Measurements from ENCODE around the gene PRKD2. TPM values are rescaled to one million over a fixed set of nuclear protein-coding genes. Genes with fewer than 3 reads are reported as not detected.

PRKD2 gene
- total and polyA plus RNA-seq, 8 donors, result 13.8 to 90.3 (median 21.0) TPM

DNA sequence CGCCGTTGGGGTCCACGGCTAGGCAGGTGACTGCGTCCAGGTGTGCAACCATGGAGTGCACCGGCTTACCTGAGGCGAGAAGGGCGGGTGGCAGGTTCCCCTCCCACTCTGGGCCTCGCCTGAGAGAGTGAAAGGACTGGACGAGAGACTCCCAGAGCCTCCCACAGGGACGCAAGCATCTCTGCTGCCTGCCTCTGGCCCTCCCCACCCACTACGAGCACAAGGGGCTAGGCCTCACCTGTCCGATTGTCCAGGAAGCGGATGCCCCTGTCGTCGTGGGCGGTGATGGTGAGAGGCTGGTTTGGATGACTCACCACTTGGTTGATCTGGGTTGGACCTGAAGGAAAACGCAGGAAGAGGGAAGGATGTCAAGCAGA lies 5.1 kb upstream of the PRKD2 start:
- Histone ChIP-seq H3K27ac (no peak overlapping the region), H3K9me3 (no peaks in the 10 kb centered on the region), H3K36me3 (peaks cover 11 to 58% (median 40%) of the 10 kb centered on the region in 3 donors), H3K4me3 (no peak overlapping the region), H3K27me3 (no peaks in the 10 kb centered on the region), H3K4me1 (peaks cover 0 to 3% (median 0%) of the 10 kb centered on the region in 3 donors)
- intact Hi-C loops (cut with DNase I), result no loop called here
- TF ChIP-seq, protein P1, sequence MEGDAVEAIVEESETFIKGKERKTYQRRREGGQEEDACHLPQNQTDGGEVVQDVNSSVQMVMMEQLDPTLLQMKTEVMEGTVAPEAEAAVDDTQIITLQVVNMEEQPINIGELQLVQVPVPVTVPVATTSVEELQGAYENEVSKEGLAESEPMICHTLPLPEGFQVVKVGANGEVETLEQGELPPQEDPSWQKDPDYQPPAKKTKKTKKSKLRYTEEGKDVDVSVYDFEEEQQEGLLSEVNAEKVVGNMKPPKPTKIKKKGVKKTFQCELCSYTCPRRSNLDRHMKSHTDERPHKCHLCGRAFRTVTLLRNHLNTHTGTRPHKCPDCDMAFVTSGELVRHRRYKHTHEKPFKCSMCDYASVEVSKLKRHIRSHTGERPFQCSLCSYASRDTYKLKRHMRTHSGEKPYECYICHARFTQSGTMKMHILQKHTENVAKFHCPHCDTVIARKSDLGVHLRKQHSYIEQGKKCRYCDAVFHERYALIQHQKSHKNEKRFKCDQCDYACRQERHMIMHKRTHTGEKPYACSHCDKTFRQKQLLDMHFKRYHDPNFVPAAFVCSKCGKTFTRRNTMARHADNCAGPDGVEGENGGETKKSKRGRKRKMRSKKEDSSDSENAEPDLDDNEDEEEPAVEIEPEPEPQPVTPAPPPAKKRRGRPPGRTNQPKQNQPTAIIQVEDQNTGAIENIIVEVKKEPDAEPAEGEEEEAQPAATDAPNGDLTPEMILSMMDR (IDR thresholded peaks at IDR 0.05), result no peak
- ATAC-seq (no peak), FAIRE-seq (no peak), DNase-seq (no peak)
- WGBS, 2 donors, result 87 to 90% methylated on average over 17 of the region's 17 CpGs

DNA sequence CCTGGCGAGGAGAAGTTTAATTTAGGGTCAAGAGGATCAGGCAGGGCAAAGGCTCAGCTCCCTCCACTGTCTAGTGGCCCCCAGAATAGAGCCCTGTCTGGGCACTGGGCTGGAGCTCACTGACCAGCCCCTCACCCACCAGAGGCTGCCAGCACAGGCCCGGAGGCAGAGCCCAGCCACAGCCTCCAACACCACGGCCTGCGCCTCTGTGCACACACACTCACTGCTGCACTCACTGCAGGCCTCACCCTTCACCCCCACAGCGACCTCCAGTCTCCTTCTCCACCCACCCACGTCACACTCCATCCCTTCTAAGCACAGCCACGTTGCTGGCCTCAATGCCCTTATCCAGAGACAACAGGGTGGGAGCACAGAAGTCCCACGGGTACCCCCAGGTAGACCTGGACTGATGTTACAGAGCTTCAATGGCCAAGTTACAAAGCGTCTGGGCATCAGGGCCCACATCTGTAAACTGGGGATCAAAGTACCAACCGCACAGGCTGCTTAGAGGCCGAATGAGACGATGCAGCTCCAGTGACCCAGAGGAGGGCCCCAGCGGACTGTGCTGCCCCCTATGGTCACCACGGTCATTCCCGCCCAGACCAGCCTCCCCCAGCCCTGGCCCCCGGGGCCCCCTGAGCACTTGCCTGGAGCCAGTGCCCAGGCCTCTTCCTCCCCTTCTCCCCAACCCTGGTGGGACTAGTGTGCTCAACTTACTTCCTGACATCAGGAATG lies 4.5 kb upstream of the PRKD2 start:
- TF ChIP-seq, protein P1 (IDR thresholded peaks at IDR 0.05), result no peak
- H3K27ac ChIP-seq, result no peak overlapping the region
- WGBS, 2 donors, result 88 to 89% methylated on average over 16 of the region's 16 CpGs
- FAIRE-seq, result no peak
- no peak for DNase-seq
- H3K9me3 ChIP-seq, result no peaks in the 10 kb centered on the region
- H3K4me3 ChIP-seq, result no peak overlapping the region
- H3K36me3 ChIP-seq, result peaks cover 6 to 52% (median 40%) of the 10 kb centered on the region in 3 donors
- H3K27me3 ChIP-seq, result no peaks in the 10 kb centered on the region
- ATAC-seq, result no peak
- intact Hi-C loops (cut with DNase I), result no loop called here
- peaks cover 0 to 3% (median 0%) of the 10 kb centered on the region in 3 donors for H3K4me1 ChIP-seq

DNA sequence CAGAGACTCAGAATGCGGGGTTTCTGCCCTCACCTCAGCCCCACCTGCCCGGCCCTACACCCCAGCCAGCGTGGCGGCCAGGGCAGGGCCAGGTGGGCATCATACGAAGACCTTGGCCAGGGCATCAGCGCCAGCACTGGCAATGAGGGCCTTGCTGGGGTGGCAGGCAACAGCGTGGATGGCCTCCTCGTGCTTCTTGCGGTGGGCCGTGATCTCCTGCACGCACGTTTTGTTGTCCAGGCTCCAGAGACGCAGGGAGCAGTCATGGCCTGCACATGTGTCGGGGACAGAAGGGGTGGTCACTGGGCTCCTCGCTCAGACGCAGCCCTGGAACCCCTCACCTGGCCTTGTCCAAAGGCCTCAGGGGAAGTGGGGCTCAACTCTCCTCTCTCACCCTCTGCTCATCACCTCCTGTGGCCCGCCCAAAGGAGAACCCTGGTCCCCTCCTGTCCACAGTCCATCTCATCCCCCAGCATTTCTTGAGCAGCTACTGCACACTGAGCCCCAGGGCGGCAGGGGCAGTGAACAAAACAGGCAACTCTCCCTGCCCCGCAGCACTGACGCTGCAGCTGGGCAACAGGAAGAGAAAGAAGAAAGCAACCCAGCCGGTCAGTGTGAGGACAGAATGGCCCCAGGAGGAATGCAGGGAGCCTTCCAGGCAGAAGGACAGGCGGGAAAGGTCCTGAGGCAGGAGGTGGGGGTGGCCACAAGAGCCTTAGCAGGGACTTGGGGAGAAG lies 3.8 kb upstream of the PRKD2 start:
- H3K4me1 ChIP-seq, result peaks cover 0 to 3% (median 1%) of the 10 kb centered on the region in 3 donors
- WGBS, 2 donors, result 93 to 95% methylated on average over 19 to 22 of the region's 22 CpGs
- TF ChIP-seq, protein P1 (IDR thresholded peaks at IDR 0.05), result no peak
- intact Hi-C loops (cut with DNase I), result no loop called here
- no peak overlapping the region for H3K27ac ChIP-seq
- peaks cover 6 to 45% (median 40%) of the 10 kb centered on the region in 3 donors for H3K36me3 ChIP-seq
- no peaks in the 10 kb centered on the region for H3K9me3 ChIP-seq
- DNase-seq (no peak), FAIRE-seq (no peak), ATAC-seq (no peak)
- no peak overlapping the region for H3K4me3 ChIP-seq
- H3K27me3 ChIP-seq, result no peaks in the 10 kb centered on the region

DNA sequence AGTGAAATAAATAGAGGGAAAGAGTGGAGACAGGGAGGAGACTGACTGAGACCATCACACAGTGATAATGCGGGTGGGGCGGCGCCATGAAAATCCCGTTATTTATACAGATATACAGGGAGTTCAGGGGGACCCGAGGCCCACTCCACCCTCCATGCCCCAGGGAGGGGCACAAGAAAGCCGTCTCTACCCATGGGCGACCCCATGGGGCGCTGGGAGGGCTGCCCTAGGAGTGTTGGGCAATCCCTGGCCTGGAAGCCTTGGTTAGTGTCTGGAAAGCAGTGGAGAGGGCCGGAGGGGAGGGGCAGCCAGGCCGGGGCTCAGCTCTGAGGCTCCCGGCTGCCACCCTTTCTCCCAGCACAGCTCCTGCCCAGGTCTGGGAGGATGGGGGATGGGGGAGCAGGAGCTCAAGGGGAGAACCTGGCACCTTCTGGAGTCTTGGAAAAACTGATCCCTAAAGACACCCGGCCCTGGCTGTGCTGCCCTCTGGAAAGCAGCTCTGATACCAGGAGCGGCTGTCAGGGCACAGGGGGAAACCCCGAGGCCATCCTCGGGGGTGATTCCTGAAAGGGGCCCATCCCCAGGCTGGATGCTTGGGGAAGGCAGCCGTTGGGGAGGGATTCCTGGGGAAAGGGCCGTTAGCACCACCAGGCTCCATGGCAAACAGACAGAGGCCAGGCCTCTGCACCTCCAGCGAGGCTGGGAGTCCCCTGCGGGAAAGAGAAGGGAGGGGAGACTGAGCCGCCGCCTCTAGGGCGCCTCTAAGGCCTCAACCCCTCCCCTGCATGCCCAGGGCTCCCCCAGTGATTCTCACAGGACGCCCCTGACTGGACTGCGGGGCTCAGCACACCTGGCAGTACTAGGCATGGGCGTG lies 3.0 kb upstream of the PRKD2 start:
- Histone ChIP-seq H3K36me3 (peaks cover 6 to 37% (median 36%) of the 10 kb centered on the region in 3 donors), H3K9me3 (no peaks in the 10 kb centered on the region), H3K27ac (no peak overlapping the region), H3K27me3 (no peaks in the 10 kb centered on the region), H3K4me3 (no peak overlapping the region), H3K4me1 (peaks cover 7 to 11% (median 8%) of the 10 kb centered on the region in 3 donors)
- DNase-seq (no peak), ATAC-seq (no peak), FAIRE-seq (no peak)
- WGBS, 2 donors, result 83 to 87% methylated on average over 23 to 25 of the region's 25 CpGs
- TF ChIP-seq, protein P1 (IDR thresholded peaks at IDR 0.05), result no peak
- intact Hi-C loops (cut with DNase I), result no loop called here
